GM12878 (cell line): ENCODE data around the gene JAGN1. TPM values are rescaled to one million over a fixed set of nuclear protein-coding genes. Genes with fewer than 3 reads are reported as not detected.

Experiments used
- ATAC-seq: fragments of 200-7000 bp; cut with Tn5 transposase; 3 replicates; pipeline ENCODE4 v1.9.1; 2020; ENCODE audit warnings: mild to moderate bottlenecking, moderate library complexity
- BruUV-seq: library from RNA; stranded (reverse); fragments of 400-500 nt; replicated peaks from 2 replicates; lab custom pipeline; 2021; lab: Mats Ljungman, UMichigan
- CTCF ChIA-PET: fragments of 300-600 bp; sonication (Branson Sonifier 250); formaldehyde crosslinking; extraction: SDS; loops from one replicate; lab custom pipeline; 2021; ENCODE audit warnings: inconsistent platforms; lab: Yijun Ruan, JAX
- POLR2A ChIA-PET: fragments of 350-600 bp; formaldehyde crosslinking; extraction: SDS; loops from one replicate; lab custom pipeline; 2021; ENCODE audit warnings: inconsistent platforms; lab: Charles Lee
- RAD21 ChIA-PET: fragments of 300-600 bp; sonication (Branson Sonifier 250); formaldehyde crosslinking; loops from one replicate; lab custom pipeline; 2023; ENCODE audit warnings: antibody characterized with exemption; ENCODE audit not compliant: unreplicated experiment; lab: Charles Lee
- SMC1A ChIA-PET: fragments of 300-600 bp; sonication (Branson Sonifier 250); formaldehyde crosslinking; loops from one replicate; lab custom pipeline; 2023; ENCODE audit not compliant: unreplicated experiment, uncharacterized antibody; lab: Charles Lee
- DNase-seq: peaks from one replicate; pipeline ENCODE4 v3.0.0-alpha.2; 2011; ENCODE audit warnings: low read depth, low spot score
- FAIRE-seq: peaks from 3 replicates; lab custom pipeline; 2011; peaks lifted over from hg19 to GRCh38; lab: Jason Lieb, UNC
- H2AFZ ChIP-seq: 2 replicates; pipeline ENCODE4 v1.6.0; 2011; ENCODE audit warnings: low read depth, low read length, control low read depth; ENCODE audit not compliant: control insufficient read depth
- H3K27ac ChIP-seq: 2 replicates; pipeline ENCODE4 v1.5.1; 2011; ENCODE audit warnings: control low read depth; ENCODE audit not compliant: control insufficient read depth, insufficient read depth
- H3K27me3 ChIP-seq, 2 experiments: replicated peaks in 1 of 2; 2 replicates each; pipeline versions ENCODE4 v1.6.0 to v1.6.1; 2011; ENCODE audit warnings: low read length in 1 of 2; ENCODE audit not compliant: control insufficient read depth in 2 of 2, insufficient read depth in 2 of 2
- H3K36me3 ChIP-seq, 2 experiments: 2 replicates each; pipeline ENCODE4 v1.5.1; 2011; ENCODE audit warnings: low read length in 1 of 2; ENCODE audit not compliant: control insufficient read depth in 2 of 2, insufficient read depth in 2 of 2
- H3K4me1 ChIP-seq: 2 replicates; pipeline ENCODE4 v1.6.1; 2011; ENCODE audit warnings: mild to moderate bottlenecking, low read length, moderate library complexity, mixed read lengths; ENCODE audit not compliant: control insufficient read depth, insufficient read depth
- H3K4me2 ChIP-seq: 2 replicates; pipeline ENCODE4 v1.6.0; 2011; ENCODE audit warnings: control low read depth; ENCODE audit not compliant: control insufficient read depth, insufficient read depth
- H3K4me3 ChIP-seq: fragments of 200-600 bp; sonication (generic); 2 replicates; pipeline ENCODE4 v1.5.1; 2016
- H3K79me2 ChIP-seq: 2 replicates; pipeline ENCODE4 v1.6.0; 2011; ENCODE audit warnings: low read length; ENCODE audit not compliant: control insufficient read depth, insufficient read depth
- H3K9ac ChIP-seq: 2 replicates; pipeline ENCODE4 v1.8.0; 2011; ENCODE audit warnings: low read length, control low read depth, mixed read lengths; ENCODE audit not compliant: control insufficient read depth, insufficient read depth
- H3K9me3 ChIP-seq: replicated peaks from 3 replicates; pipeline ENCODE4 v1.5.1; 2011; ENCODE audit warnings: mild to moderate bottlenecking, low read length; ENCODE audit not compliant: control insufficient read depth, insufficient read depth
- H4K20me1 ChIP-seq: 2 replicates; pipeline ENCODE4 v1.6.0; 2011; ENCODE audit not compliant: control insufficient read depth, insufficient read depth
- CREB1 ChIP-seq: IDR thresholded peaks from 2 replicates; pipeline ENCODE4 v1.6.1; 2012; ENCODE audit warnings: low read depth, mild to moderate bottlenecking, inconsistent platforms
- DPF2 ChIP-seq: fragments of 450-650 bp; IDR thresholded peaks from 2 replicates; pipeline ENCODE4 v1.6.1; 2017; ENCODE audit warnings: mild to moderate bottlenecking
- FOXM1 ChIP-seq: IDR thresholded peaks from 2 replicates; pipeline ENCODE4 v1.6.1; 2012; ENCODE audit warnings: low read depth, mild to moderate bottlenecking, inconsistent platforms, low read length, moderate library complexity
- HDGF ChIP-seq: fragments of 450-650 bp; IDR thresholded peaks from 2 replicates; pipeline ENCODE4 v1.6.1; 2016; ENCODE audit warnings: antibody characterized with exemption
- NFYA ChIP-seq: IDR thresholded peaks from 2 replicates; pipeline ENCODE4 v1.6.1; 2011; ENCODE audit warnings: low read depth, mild to moderate bottlenecking, low read length, improper control_type of control experiment, borderline replicate concordance
- NR2F1 ChIP-seq: fragments of 450-650 bp; conservative IDR thresholded peaks from 2 replicates; pipeline ENCODE4 v1.6.1; 2017; ENCODE audit warnings: mild to moderate bottlenecking
- NRF1 ChIP-seq: conservative IDR thresholded peaks from 2 replicates; pipeline ENCODE4 v1.6.1; 2011; ENCODE audit warnings: mild to moderate bottlenecking, low read depth, low read length, improper control_type of control experiment
- RFX5 ChIP-seq: IDR thresholded peaks from 2 replicates; pipeline ENCODE4 v1.6.1; 2011; ENCODE audit warnings: low read depth, low read length, improper control_type of control experiment
- SIN3A ChIP-seq: IDR thresholded peaks from 2 replicates; pipeline ENCODE4 v1.6.1; 2012; ENCODE audit warnings: low read depth, low read length, improper control_type of control experiment
- TBL1XR1 ChIP-seq: IDR thresholded peaks from 2 replicates; pipeline ENCODE4 v1.6.1; 2012; ENCODE audit warnings: low read depth, low read length, improper control_type of control experiment
- WGBS: methylation state at CpG from one replicate; pipeline ENCODE4 v1.1.6; 2016; ENCODE audit warnings: low lambda C conversion rate; ENCODE audit not compliant: insufficient replicate concordance, insufficient coverage; ENCODE audit errors: missing lambda C conversion rate; 5-methylcytosine and 5-hydroxymethylcytosine counted together
- in situ Hi-C: fragments of 300-500 bp; cut with MboI; formaldehyde crosslinking; loops from 9 replicates; pipeline ENCODE4 v1.14.3; 2018; ENCODE audit warnings: mixed read lengths
- intact Hi-C: fragments of 100-400 bp; cut with micrococcal nuclease; formaldehyde crosslinking; loops from one replicate; pipeline ENCODE4 v1.14.2; 2022; ENCODE audit not compliant: unreplicated experiment
- polyA plus RNA-seq, 11 experiments: library from polyadenylated mRNA; depleted of rRNA in 4 of 11; unstranded in 6 of 11; stranded (reverse) in 5 of 11; fragments of >200 nt; fragmentation: Nextera tagmentation in 4 of 11; fragmentation: Illumina TruSeq in 1 of 11; extraction: Ambion mirVana in 4 of 11; extraction: Trizol in 1 of 11; gene quantifications; 1 replicate in 1 of 11; 2 replicates in 10 of 11; pipeline versions ENCODE4 v1.2.1 to v1.2.3, GENCODE V29; 2011 to 2016; ENCODE audit warnings: inconsistent platforms in 2 of 11, missing spikeins in 2 of 11, low read depth in 1 of 11
- total RNA-seq, 4 experiments: library from RNA; depleted of rRNA in 3 of 4; stranded (reverse); fragments of >200 nt in 3 of 4; fragmentation: Illumina TruSeq in 1 of 4; extraction: Trizol in 1 of 4; gene quantifications; 2 replicates each; pipeline versions ENCODE4 v1.2.1 to v1.2.3, GENCODE V29; 2013 to 2021

Gene JAGN1
- total and polyA plus RNA-seq, 10 of the 15 experiments (the other 5 are each of a cell fraction or from before 2014, with no cell fraction given) = 23.3 to 56.0 (median 35.4) TPM

DNA sequence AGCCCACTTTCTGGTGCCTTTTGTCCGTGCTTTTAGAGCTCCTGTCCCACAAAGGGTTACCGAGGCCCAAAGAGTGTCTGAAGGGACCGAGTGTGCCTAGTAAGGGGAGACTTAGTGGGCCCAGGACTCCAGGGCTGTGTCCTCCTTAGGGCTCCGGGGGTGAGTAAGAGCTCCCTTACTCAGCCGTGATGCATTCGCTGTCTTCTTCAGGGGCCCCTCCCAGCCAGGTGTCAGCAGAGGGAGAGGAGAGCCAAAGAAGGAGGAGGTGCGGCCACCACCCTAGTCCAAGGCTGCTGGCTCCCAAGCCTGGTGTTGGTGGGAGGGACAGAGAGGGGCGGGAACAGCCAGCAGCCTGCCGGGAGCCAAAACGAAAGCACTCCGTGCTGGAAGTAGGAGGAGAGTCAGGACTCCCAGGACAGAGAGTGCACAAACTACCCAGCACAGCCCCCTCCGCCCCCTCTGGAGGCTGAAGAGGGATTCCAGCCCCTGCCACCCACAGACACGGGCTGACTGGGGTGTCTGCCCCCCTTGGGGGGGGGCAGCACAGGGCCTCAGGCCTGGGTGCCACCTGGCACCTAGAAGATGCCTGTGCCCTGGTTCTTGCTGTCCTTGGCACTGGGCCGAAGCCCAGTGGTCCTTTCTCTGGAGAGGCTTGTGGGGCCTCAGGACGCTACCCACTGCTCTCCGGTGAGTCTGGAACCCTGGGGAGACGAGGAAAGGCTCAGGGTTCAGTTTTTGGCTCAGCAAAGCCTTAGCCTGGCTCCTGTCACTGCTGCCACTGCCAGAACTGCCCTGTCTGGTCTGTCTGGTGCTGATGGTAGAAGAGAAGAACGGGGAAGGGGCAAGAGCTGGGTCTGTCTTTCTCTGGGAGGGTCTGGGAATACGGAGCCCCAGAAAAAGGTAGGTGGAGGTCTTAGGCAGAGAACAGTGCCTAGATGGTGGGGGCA is 26.6 kb downstream of the JAGN1 start, which contains the start of gene IL17RC:
Gene IL17RC, plus strand, starts transcription at position 365 of the 947 bp plus-strand sequence. Its CDS starts 218 bp downstream, at position 583.
- peaks cover 10% of the 10 kb centered on the region for H3K4me1 ChIP-seq
- DNase-seq = no peak
- SMC1A ChIA-PET = no interaction called here
- H3K27ac ChIP-seq = no peak within 1 kb of the TSS
- no peaks in the 10 kb centered on the region for H3K9me3 ChIP-seq
- no TSS peak for BruUV-seq
- POLR2A ChIA-PET = interaction anchor here (1.1 kb wide), 1 partner anchor 19 kb away, joined by 3 read pairs; no protein-coding TSS in a partner anchor
- ATAC-seq = peak; percentile 35
- in situ Hi-C loops (no loop called here), intact Hi-C loops (no loop called here)
- FAIRE-seq = no peak
- WGBS = 23% methylated on average over 19 of the region's 19 CpGs
- H2AFZ ChIP-seq = peak within 1 kb of the TSS; percentile 81
- H3K36me3 ChIP-seq = no peaks in the 10 kb centered on the region
- H3K9ac ChIP-seq = no peak within 1 kb of the TSS; the same call in 1 of the 2 replicates
- no peaks in the 10 kb centered on the region for H3K79me2 ChIP-seq
- RAD21 ChIA-PET = no interaction called here
- TF ChIP-seq NR2F1 (no peak), NFYA (no peak), FOXM1 (no peak), HDGF (no peak), SIN3A (no peak), DPF2 (no peak), RFX5 (no peak), TBL1XR1 (no peak), CREB1 (no peak), NRF1 (no peak)
- H3K27me3 ChIP-seq = peaks cover 0 to 2% of the 10 kb centered on the region in 2 experiments; a peak in 1 of 4 replicates
- H3K4me3 ChIP-seq = peak within 1 kb of the TSS; percentile 54
- no peaks in the 10 kb centered on the region for H4K20me1 ChIP-seq
- CTCF ChIA-PET = interaction anchor here (1.0 to 4.4 kb wide), 2 partner anchors 16 to 28 kb away, joined by 3 to 31 read pairs; partner anchors contain the start of gene CRELD1
- H3K4me2 ChIP-seq = peak within 1 kb of the TSS; percentile 98
